ENCODE results near the gene SFXN3. TPM values are rescaled to one million over a fixed set of nuclear protein-coding genes. Genes with fewer than 3 reads are reported as not detected.

The SFXN3 gene
- total and polyA plus RNA-seq, 2 of the 13 experiments (the other 11 are each of a cell fraction or from before 2014, with no cell fraction given), result 16.8 to 71.5 TPM

DNA sequence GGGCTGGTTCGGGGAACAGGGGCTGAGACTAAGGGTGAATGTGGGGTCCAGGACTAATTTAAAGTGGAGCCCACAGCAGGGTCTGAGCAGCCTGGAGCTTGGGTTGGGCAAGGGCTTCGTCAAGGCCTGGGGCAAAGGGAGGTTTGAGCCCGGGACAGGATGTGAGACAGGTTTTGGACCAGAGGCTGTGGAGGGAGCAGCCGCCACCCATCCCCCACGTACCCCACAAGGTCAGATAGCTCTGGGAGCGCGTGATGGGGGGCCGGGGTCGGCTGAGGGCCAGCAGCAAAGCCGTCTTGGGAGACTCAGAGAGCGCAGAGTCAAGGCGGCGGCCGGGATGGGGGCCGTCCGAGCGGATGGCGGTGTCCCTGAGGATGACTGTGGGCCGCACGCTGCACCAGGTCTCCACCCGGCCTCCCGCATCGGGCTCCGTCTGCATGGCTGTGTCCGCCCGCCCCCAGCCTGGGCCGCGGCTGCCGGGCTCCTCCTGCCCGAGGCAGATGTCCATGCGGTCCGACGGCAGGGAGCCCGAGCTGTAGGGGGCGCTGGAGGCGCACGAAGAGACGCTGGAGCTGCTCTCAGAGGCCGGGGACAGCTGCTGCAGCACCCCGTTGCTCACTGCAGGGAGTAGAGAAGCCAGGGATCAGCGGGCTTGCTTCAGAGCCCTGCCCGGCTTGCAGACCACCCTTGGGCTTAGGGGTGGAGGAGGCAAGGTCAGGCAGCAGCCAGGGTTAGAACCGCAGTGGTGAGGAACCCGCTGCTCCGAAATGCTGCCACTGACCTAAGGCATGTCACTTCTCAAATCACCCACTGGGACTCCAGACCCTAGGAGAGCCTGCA lies 12.2 kb upstream of the SFXN3 start (continued):
- TF ChIP-seq SOX13 (IDR thresholded peaks at IDR 0.05) (no peak), SOX13 (CRISPR knock-in tag; conservative IDR thresholded peaks at IDR 0.05 in 1 of 2, IDR thresholded peaks at IDR 0.05 in 1 of 2) (no peak; a peak in 1 of 4 replicates), MTA1 (CRISPR knock-in tag; IDR thresholded peaks at IDR 0.05; ENCODE audit: borderline replicate concordance) (no peak), HNRNPL (IDR thresholded peaks at IDR 0.05; ENCODE audit: low read depth, low read length) (no peak), PBX3 (CRISPR knock-in tag; IDR thresholded peaks at IDR 0.05; ENCODE audit: borderline replicate concordance) (no peak), ARID4A (CRISPR knock-in tag; IDR thresholded peaks at IDR 0.05; ENCODE audit: borderline replicate concordance) (0 out of 2 replicates have a peak, but pooled peaks have one; percentile 56), GABPB1 (CRISPR knock-in tag; IDR thresholded peaks at IDR 0.05) (peak; percentile 75), POLR2AphosphoS5 (IDR thresholded peaks at IDR 0.05; ENCODE audit: low read depth, low read length) (no peak)
- TF ChIP-seq, protein P1, sequence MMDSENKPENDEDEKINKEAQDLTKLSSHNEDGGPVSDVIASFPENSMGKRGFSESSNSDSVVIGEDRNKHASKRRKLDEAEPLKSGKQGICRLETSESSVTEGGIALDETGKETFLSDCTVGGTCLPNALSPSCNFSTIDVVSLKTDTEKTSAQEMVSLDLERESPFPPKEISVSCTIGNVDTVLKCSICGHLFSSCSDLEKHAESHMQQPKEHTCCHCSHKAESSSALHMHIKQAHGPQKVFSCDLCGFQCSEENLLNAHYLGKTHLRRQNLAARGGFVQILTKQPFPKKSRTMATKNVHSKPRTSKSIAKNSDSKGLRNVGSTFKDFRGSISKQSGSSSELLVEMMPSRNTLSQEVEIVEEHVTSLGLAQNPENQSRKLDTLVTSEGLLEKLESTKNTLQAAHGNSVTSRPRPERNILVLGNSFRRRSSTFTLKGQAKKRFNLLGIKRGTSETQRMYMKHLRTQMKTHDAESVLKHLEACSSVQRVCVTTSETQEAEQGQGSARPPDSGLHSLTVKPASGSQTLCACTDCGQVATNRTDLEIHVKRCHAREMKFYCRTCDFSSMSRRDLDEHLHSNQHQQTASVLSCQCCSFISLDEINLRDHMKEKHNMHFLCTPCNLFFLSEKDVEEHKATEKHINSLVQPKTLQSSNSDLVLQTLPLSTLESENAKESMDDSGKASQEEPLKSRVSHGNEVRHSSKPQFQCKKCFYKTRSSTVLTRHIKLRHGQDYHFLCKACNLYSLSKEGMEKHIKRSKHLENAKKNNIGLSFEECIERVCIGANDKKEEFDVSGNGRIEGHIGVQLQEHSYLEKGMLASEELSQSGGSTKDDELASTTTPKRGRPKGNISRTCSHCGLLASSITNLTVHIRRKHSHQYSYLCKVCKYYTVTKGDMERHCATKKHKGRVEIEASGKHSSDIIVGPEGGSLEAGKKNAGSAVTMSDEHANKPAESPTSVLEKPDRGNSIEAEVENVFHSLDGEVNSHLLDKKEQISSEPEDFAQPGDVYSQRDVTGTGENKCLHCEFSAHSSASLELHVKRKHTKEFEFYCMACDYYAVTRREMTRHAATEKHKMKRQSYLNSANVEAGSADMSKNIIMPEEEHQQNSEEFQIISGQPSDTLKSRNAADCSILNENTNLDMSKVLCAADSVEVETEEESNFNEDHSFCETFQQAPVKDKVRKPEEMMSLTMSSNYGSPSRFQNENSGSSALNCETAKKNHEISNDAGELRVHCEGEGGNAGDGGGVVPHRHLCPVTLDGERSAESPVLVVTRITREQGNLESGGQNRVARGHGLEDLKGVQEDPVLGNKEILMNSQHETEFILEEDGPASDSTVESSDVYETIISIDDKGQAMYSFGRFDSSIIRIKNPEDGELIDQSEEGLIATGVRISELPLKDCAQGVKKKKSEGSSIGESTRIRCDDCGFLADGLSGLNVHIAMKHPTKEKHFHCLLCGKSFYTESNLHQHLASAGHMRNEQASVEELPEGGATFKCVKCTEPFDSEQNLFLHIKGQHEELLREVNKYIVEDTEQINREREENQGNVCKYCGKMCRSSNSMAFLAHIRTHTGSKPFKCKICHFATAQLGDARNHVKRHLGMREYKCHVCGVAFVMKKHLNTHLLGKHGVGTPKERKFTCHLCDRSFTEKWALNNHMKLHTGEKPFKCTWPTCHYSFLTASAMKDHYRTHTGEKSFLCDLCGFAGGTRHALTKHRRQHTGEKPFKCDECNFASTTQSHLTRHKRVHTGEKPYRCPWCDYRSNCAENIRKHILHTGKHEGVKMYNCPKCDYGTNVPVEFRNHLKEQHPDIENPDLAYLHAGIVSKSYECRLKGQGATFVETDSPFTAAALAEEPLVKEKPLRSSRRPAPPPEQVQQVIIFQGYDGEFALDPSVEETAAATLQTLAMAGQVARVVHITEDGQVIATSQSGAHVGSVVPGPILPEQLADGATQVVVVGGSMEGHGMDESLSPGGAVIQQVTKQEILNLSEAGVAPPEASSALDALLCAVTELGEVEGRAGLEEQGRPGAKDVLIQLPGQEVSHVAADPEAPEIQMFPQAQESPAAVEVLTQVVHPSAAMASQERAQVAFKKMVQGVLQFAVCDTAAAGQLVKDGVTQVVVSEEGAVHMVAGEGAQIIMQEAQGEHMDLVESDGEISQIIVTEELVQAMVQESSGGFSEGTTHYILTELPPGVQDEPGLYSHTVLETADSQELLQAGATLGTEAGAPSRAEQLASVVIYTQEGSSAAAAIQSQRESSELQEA (CRISPR knock-in tag; IDR thresholded peaks at IDR 0.05; ENCODE audit: not compliant biosample characterization), result peak; percentile 40
- TF ChIP-seq, protein P2, sequence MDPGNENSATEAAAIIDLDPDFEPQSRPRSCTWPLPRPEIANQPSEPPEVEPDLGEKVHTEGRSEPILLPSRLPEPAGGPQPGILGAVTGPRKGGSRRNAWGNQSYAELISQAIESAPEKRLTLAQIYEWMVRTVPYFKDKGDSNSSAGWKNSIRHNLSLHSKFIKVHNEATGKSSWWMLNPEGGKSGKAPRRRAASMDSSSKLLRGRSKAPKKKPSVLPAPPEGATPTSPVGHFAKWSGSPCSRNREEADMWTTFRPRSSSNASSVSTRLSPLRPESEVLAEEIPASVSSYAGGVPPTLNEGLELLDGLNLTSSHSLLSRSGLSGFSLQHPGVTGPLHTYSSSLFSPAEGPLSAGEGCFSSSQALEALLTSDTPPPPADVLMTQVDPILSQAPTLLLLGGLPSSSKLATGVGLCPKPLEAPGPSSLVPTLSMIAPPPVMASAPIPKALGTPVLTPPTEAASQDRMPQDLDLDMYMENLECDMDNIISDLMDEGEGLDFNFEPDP (CRISPR knock-in tag; conservative IDR thresholded peaks at IDR 0.05), result no peak
